ENCODE results near the gene SKIDA1.

SKIDA1 gene

GRCh38 chr10:21524131-21524525 is 1.4 kb downstream of the SKIDA1 start:
- POLR2A ChIA-PET, result no interaction called here
- no peak for DNase-seq (ENCODE audit: extremely low spot score)
- TF ChIP-seq CTCF (IDR thresholded peaks at IDR 0.05; ENCODE audit: control extremely low read depth, extremely low read depth, low read depth, missing control alignments), result no peak
- CTCF ChIA-PET, result interaction anchor here (1.0 kb wide), 1 partner anchor 28 kb away, joined by 3 read pairs; no protein-coding TSS in a partner anchor

GRCh38 chr10:21523557-21524008 is 1.9 kb downstream of the SKIDA1 start:
- no peak for TF ChIP-seq CTCF (IDR thresholded peaks at IDR 0.05; ENCODE audit: control extremely low read depth, extremely low read depth, low read depth, missing control alignments)
- CTCF ChIA-PET, result no interaction called here
- POLR2A ChIA-PET, result no interaction called here
- DNase-seq (ENCODE audit: extremely low spot score), result no peak

GRCh38 chr10:21522631-21523406 is 2.7 kb downstream of the SKIDA1 start:
- DNase-seq (ENCODE audit: extremely low spot score), result no peak
- POLR2A ChIA-PET, result no interaction called here
- CTCF ChIA-PET, result no interaction called here
- TF ChIP-seq CTCF (IDR thresholded peaks at IDR 0.05; ENCODE audit: control extremely low read depth, extremely low read depth, low read depth, missing control alignments), result no peak

- no peak for TF ChIP-seq CTCF (IDR thresholded peaks at IDR 0.05; ENCODE audit: control extremely low read depth, extremely low read depth, low read depth, missing control alignments)
- ChIA-PET CTCF (interaction anchor here (0.8 to 1.6 kb wide), 2 partner anchors 26 to 28 kb away, joined by 3 to 10 read pairs; no protein-coding TSS in a partner anchor), POLR2A (no interaction called here)
- no peak for DNase-seq (ENCODE audit: extremely low spot score)
These were observed 3.5 kb downstream of the SKIDA1 start for GRCh38 chr10:21521751-21522533.

- no peak for TF ChIP-seq CTCF (IDR thresholded peaks at IDR 0.05; ENCODE audit: control extremely low read depth, extremely low read depth, low read depth, missing control alignments)
- no peak for DNase-seq (ENCODE audit: extremely low spot score)
- CTCF ChIA-PET, result interaction anchor here (0.8 to 1.6 kb wide), 2 partner anchors 25 to 27 kb away, joined by 3 to 10 read pairs; no protein-coding TSS in a partner anchor
- POLR2A ChIA-PET, result no interaction called here
These were observed 4.5 kb downstream of the SKIDA1 start for GRCh38 chr10:21520949-21521348.

- CTCF ChIA-PET, result interaction anchor here (1.0 to 1.6 kb wide), 2 partner anchors 25 to 30 kb away, joined by 3 to 10 read pairs; no protein-coding TSS in a partner anchor
- TF ChIP-seq CTCF (IDR thresholded peaks at IDR 0.05; ENCODE audit: control extremely low read depth, extremely low read depth, low read depth, missing control alignments), result no peak
- POLR2A ChIA-PET, result no interaction called here
- no peak for DNase-seq (ENCODE audit: extremely low spot score)
These were observed 5.0 kb downstream of the SKIDA1 start for GRCh38 chr10:21520509-21520908.
